K562 (cell line): ENCODE results near the gene ITGB3BP. TPM values are rescaled to one million over a fixed set of nuclear protein-coding genes. Genes with fewer than 3 reads are reported as not detected.

Experiments used
- ATAC-seq: fragments of 200-7000 bp; cut with Tn5 transposase; 3 replicates; pipeline ENCODE4 v1.9.1; 2020; ENCODE audit warnings: moderate library complexity
- BruUV-seq: library from RNA; stranded (reverse); fragments of 400-500 nt; replicated peaks from 2 replicates; lab custom pipeline; 2021; lab: Mats Ljungman, UMichigan
- CTCF ChIA-PET: fragments of 300-600 bp; formaldehyde crosslinking; extraction: SDS; loops from one replicate; lab custom pipeline; 2021; ENCODE audit warnings: low intra/inter-chr PET ratio; lab: Yijun Ruan, JAX
- POLR2A ChIA-PET: fragments of 300-600, 350-650 bp; sonication (Branson Sonifier 250); formaldehyde crosslinking; extraction: SDS; loops from one replicate; lab custom pipeline; 2021; ENCODE audit warnings: antibody characterized with exemption, inconsistent platforms; lab: Yijun Ruan, JAX
- DNase-seq, 4 experiments: peaks; one replicate each; pipeline versions ENCODE4 v3.0.0 to v3.0.0-alpha.2; 2011 to 2018; ENCODE audit warnings: low spot score in 3 of 4, mixed read lengths in 3 of 4; ENCODE audit errors: extremely low read depth in 1 of 4
- FAIRE-seq: peaks from 2 replicates; lab custom pipeline; 2011; peaks lifted over from hg19 to GRCh38; lab: Jason Lieb, UNC
- H2AFZ ChIP-seq: 2 replicates; pipeline ENCODE4 v1.6.0; 2011; ENCODE audit warnings: low read depth, low read length, control low read depth, inconsistent platforms
- H3K27ac ChIP-seq: fragments of 200-600 bp; 3 replicates; pipeline ENCODE4 v1.8.0; 2011; ENCODE audit warnings: low read depth, mild to moderate bottlenecking, control low read depth, inconsistent platforms, low read length, moderate library complexity, mixed read lengths; ENCODE audit errors: extremely low read depth
- H3K27me3 ChIP-seq, 2 experiments: fragments of 300-600 bp in 1 of 2; 2 replicates in 1 of 2; 3 replicates in 1 of 2; pipeline versions ENCODE4 v1.6.0 to v1.8.0; 2011; ENCODE audit warnings: inconsistent platforms in 2 of 2, low read length in 2 of 2, mild to moderate bottlenecking in 1 of 2, mixed read lengths in 1 of 2, moderate library complexity in 1 of 2; ENCODE audit not compliant: control insufficient read depth in 2 of 2, insufficient read depth in 2 of 2
- H3K36me3 ChIP-seq: fragments of 300-600 bp; 3 replicates; pipeline ENCODE4 v1.8.0; 2011; ENCODE audit warnings: mild to moderate bottlenecking, low read length, inconsistent platforms; ENCODE audit not compliant: control insufficient read depth, insufficient read depth
- H3K4me1 ChIP-seq, 2 experiments: fragments of 200-600 bp in 1 of 2; replicated peaks in 1 of 2; 2 replicates in 1 of 2; 3 replicates in 1 of 2; pipeline versions ENCODE4 v1.5.1 to v1.8.0; 2011; ENCODE audit warnings: inconsistent platforms in 2 of 2, low read length in 2 of 2, mild to moderate bottlenecking in 1 of 2, mixed read lengths in 1 of 2, moderate library complexity in 1 of 2; ENCODE audit not compliant: control insufficient read depth in 2 of 2, insufficient read depth in 2 of 2
- H3K4me2 ChIP-seq: 2 replicates; pipeline ENCODE4 v1.6.1; 2011; ENCODE audit warnings: low read length, control low read depth, inconsistent platforms, mixed read lengths; ENCODE audit not compliant: insufficient read depth
- H3K4me3 ChIP-seq: fragments of 200-600 bp; sonication (generic), shearing (Covaris generic); 2 replicates; pipeline ENCODE4 v1.5.1; 2016; ENCODE audit warnings: control low read depth, inconsistent platforms
- H3K79me2 ChIP-seq: fragments of 200-600 bp; 3 replicates; pipeline ENCODE4 v1.8.0; 2011; ENCODE audit warnings: low read length, inconsistent platforms; ENCODE audit not compliant: control insufficient read depth, insufficient read depth
- H3K9ac ChIP-seq, 2 experiments: 2 replicates each; pipeline versions ENCODE4 v1.6.0 to v1.6.1; 2011; ENCODE audit warnings: low read depth in 2 of 2, low read length in 2 of 2, control low read depth in 1 of 2, inconsistent platforms in 1 of 2, mild to moderate bottlenecking in 1 of 2, mixed read lengths in 1 of 2; ENCODE audit not compliant: insufficient read depth in 1 of 2
- H3K9me1 ChIP-seq: one replicate; pipeline ENCODE4 v1.6.0; 2011; ENCODE audit warnings: inconsistent platforms, mild to moderate bottlenecking, low read length, moderate library complexity; ENCODE audit not compliant: control insufficient read depth, insufficient read depth
- H3K9me3 ChIP-seq: replicated peaks from 2 replicates; pipeline ENCODE4 v1.5.1; 2011; ENCODE audit warnings: low read depth, low read length, inconsistent platforms; ENCODE audit not compliant: control insufficient read depth, insufficient read depth
- H4K20me1 ChIP-seq: replicated peaks from 2 replicates; pipeline ENCODE4 v1.6.1; 2011; ENCODE audit warnings: low read length, inconsistent platforms, mixed read lengths; ENCODE audit not compliant: control insufficient read depth, insufficient read depth
- NFE2 ChIP-seq: IDR thresholded peaks from 2 replicates; pipeline ENCODE4 v1.6.1; 2014; ENCODE audit warnings: antibody characterized with exemption, low read depth
- POLR2H ChIP-seq: IDR thresholded peaks from 2 replicates; pipeline ENCODE4 v1.6.1; 2016; ENCODE audit warnings: missing genetic modification characterization, low read depth, mild to moderate bottlenecking, control low read depth, missing compliant biosample characterization, moderate library complexity
- RBM25 ChIP-seq: fragments of 200-400 bp; formaldehyde crosslinking; IDR thresholded peaks from 2 replicates; pipeline ENCODE4 v1.6.1; 2018; ENCODE audit warnings: low read length, low read depth, moderate library complexity; ENCODE audit not compliant: severe bottlenecking
- SIX5 ChIP-seq, 2 experiments: IDR thresholded peaks; 2 replicates each; pipeline ENCODE4 v1.6.1; 2011; ENCODE audit warnings: low read length in 2 of 2, borderline replicate concordance in 1 of 2, low read depth in 1 of 2, mild to moderate bottlenecking in 1 of 2, moderate library complexity in 1 of 2; ENCODE audit not compliant: insufficient read depth in 1 of 2
- SMAD4 ChIP-seq: fragments of 250-450 bp; sonication (Bioruptor Pico); conservative IDR thresholded peaks from 2 replicates; pipeline ENCODE4 v1.8.0; 2021; ENCODE audit warnings: inconsistent platforms, mild to moderate bottlenecking, moderate library complexity
- ZEB2 ChIP-seq: fragments of 450-650 bp; IDR thresholded peaks from 2 replicates; pipeline ENCODE4 v1.6.1; 2016
- ZNF76 ChIP-seq: fragments of 250-450 bp; sonication (Bioruptor Pico); IDR thresholded peaks from 2 replicates; pipeline ENCODE4 v1.4.0; 2020; ENCODE audit warnings: mild to moderate bottlenecking, moderate library complexity, borderline replicate concordance
- WGBS: fragments of 100-300 bp; shearing (Covaris generic); methylation state at CpG from one replicate; pipeline ENCODE4 v1.1.6; 2016; ENCODE audit warnings: low coverage, mixed read lengths; ENCODE audit not compliant: insufficient coverage; ENCODE audit errors: missing lambda C conversion rate; 5-methylcytosine and 5-hydroxymethylcytosine counted together
- in situ Hi-C: fragments of 300-500 bp; cut with MboI; formaldehyde crosslinking; loops from 4 replicates; pipeline ENCODE4 v1.15.0; 2018; ENCODE audit warnings: inconsistent platforms, mixed read lengths
- intact Hi-C: fragments of 100-400 bp; cut with micrococcal nuclease; formaldehyde crosslinking; loops from 2 replicates; pipeline ENCODE4 v1.14.2; 2022
- polyA plus RNA-seq, 8 experiments: library from polyadenylated mRNA; depleted of rRNA in 4 of 8; stranded (reverse) in 5 of 8; unstranded in 3 of 8; fragments of >200 nt; fragmentation: Nextera tagmentation in 2 of 8; fragmentation: Illumina TruSeq in 1 of 8; extraction: Ambion mirVana in 2 of 8; extraction: Trizol in 1 of 8; gene quantifications; 2 replicates each; pipeline versions ENCODE4 v1.2.1 to v1.2.3, GENCODE V29; 2011 to 2014; ENCODE audit warnings: inconsistent platforms in 1 of 8, missing spikeins in 1 of 8
- total RNA-seq, 7 experiments: library from RNA; depleted of rRNA in 6 of 7; stranded (reverse); fragments of >200 nt in 6 of 7; fragmentation: Illumina TruSeq in 2 of 7; extraction: Trizol in 2 of 7; gene quantifications; 2 replicates each; pipeline versions ENCODE4 v1.2.1 to v1.2.3, GENCODE V29; 2011 to 2021; ENCODE audit warnings: low replicate concordance in 1 of 7
- TF ChIP-seq, protein P1 (sequence below): fragments of 450-650 bp; conservative IDR thresholded peaks from 2 replicates; pipeline ENCODE4 v1.6.1; 2016; ENCODE audit warnings: missing genetic modification characterization, low read depth, mild to moderate bottlenecking, control low read depth, missing compliant biosample characterization

ITGB3BP gene
- total and polyA plus RNA-seq, 9 of the 15 experiments (the other 6 are each of a cell fraction or from before 2014, with no cell fraction given) = 62.8 to 151 (median 110) TPM

DNA sequence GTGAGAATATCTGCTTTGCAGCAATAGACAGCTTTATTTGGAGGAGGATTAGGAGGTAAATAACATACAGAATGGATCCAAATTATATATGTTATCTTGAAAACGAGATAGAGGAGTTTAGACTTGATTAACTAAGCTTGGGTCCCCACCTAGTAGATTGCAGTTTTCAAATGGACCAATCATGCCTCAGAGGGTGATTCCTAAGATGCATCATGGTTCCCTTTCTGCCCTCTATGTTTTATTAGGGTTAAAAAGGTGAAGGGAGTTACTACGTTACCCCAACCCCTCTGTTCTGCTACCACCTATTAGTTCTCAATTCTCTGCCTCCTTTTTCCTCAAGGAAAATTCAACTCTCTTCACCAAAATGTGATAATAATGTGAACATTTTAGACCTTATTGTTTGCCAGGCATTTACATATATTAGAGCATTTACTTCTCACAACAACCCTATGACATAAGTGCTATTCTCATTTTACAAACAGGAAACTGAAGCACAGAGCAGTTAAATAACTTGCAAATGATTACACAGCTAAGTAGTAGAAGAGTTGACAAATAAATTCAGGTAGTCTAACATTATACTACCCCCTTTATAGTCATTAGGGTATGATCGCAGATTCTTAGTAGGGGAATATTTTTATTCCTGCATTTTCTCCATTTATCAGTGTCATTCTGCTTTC lies 46.8 kb upstream of the ITGB3BP start:
- intact Hi-C loops = no loop called here
- no peaks in the 10 kb centered on the region for H3K9me3 ChIP-seq
- no peaks in the 10 kb centered on the region for H3K4me1 ChIP-seq
- H4K20me1 ChIP-seq = no peaks in the 10 kb centered on the region
- no peak for TF ChIP-seq POLR2H (tag)
- no peak for TF ChIP-seq ZEB2
- TF ChIP-seq ZNF76 (CRISPR knock-in tag) = no peak
- no peak for TF ChIP-seq RBM25
- TF ChIP-seq NFE2 = no peak
- TF ChIP-seq, protein P1, sequence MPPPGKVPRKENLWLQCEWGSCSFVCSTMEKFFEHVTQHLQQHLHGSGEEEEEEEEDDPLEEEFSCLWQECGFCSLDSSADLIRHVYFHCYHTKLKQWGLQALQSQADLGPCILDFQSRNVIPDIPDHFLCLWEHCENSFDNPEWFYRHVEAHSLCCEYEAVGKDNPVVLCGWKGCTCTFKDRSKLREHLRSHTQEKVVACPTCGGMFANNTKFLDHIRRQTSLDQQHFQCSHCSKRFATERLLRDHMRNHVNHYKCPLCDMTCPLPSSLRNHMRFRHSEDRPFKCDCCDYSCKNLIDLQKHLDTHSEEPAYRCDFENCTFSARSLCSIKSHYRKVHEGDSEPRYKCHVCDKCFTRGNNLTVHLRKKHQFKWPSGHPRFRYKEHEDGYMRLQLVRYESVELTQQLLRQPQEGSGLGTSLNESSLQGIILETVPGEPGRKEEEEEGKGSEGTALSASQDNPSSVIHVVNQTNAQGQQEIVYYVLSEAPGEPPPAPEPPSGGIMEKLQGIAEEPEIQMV (tag) = no peak
- no peak for TF ChIP-seq SIX5 (IDR thresholded peaks at IDR 0.05; ENCODE audit: borderline replicate concordance in 1 of 2, insufficient read depth in 1 of 2, low read depth in 1 of 2, low read length in 2 of 2)
- no peak for TF ChIP-seq SMAD4
- no peaks in the 10 kb centered on the region for H3K36me3 ChIP-seq
- no peak overlapping the region for H3K4me3 ChIP-seq
- ATAC-seq (no peak), FAIRE-seq (no peak), DNase-seq (no peak)
- H3K27ac ChIP-seq = no peak overlapping the region
- H3K9ac ChIP-seq = no peak overlapping the region
- H3K4me2 ChIP-seq = no peak overlapping the region
- in situ Hi-C loops = no loop called here
- WGBS = 23% methylated on average over 3 of the region's 3 CpGs
- no peak overlapping the region for H2AFZ ChIP-seq
- H3K27me3 ChIP-seq = no peaks in the 10 kb centered on the region; a peak in 1 of 5 replicates
- H3K9me1 ChIP-seq = no peaks in the 10 kb centered on the region
- H3K79me2 ChIP-seq = no peaks in the 10 kb centered on the region
- POLR2A ChIA-PET = interaction anchor here (0.8 kb wide), 1 partner anchor 15 kb away, joined by 3 read pairs; no protein-coding TSS in a partner anchor
- no TSS peak for BruUV-seq
- CTCF ChIA-PET = no interaction called here
